K562 (cell line): Measurements from ENCODE around the gene GATB. TPM values are rescaled to one million over a fixed set of nuclear protein-coding genes. Genes with fewer than 3 reads are reported as not detected.

Source experiments
- ATAC-seq: fragments of 200-7000 bp; cut with Tn5 transposase; 3 replicates; pipeline ENCODE4 v1.9.1; 2020; ENCODE audit warnings: moderate library complexity
- BruUV-seq: library from RNA; stranded (reverse); fragments of 400-500 nt; replicated peaks from 2 replicates; lab custom pipeline; 2021; lab: Mats Ljungman, UMichigan
- CTCF ChIA-PET: fragments of 300-600 bp; formaldehyde crosslinking; extraction: SDS; loops from one replicate; lab custom pipeline; 2021; ENCODE audit warnings: low intra/inter-chr PET ratio; lab: Yijun Ruan, JAX
- POLR2A ChIA-PET: fragments of 300-600, 350-650 bp; sonication (Branson Sonifier 250); formaldehyde crosslinking; extraction: SDS; loops from one replicate; lab custom pipeline; 2021; ENCODE audit warnings: antibody characterized with exemption, inconsistent platforms; lab: Yijun Ruan, JAX
- DNase-seq, 4 experiments: peaks; one replicate each; pipeline versions ENCODE4 v3.0.0 to v3.0.0-alpha.2; 2011 to 2018; ENCODE audit warnings: low spot score in 3 of 4, mixed read lengths in 3 of 4; ENCODE audit errors: extremely low read depth in 1 of 4
- FAIRE-seq: peaks from 2 replicates; lab custom pipeline; 2011; peaks lifted over from hg19 to GRCh38; lab: Jason Lieb, UNC
- H2AFZ ChIP-seq: 2 replicates; pipeline ENCODE4 v1.6.0; 2011; ENCODE audit warnings: low read depth, low read length, control low read depth, inconsistent platforms
- H3K27ac ChIP-seq: fragments of 200-600 bp; 3 replicates; pipeline ENCODE4 v1.8.0; 2011; ENCODE audit warnings: low read depth, mild to moderate bottlenecking, control low read depth, inconsistent platforms, low read length, moderate library complexity, mixed read lengths; ENCODE audit errors: extremely low read depth
- H3K27me3 ChIP-seq, 2 experiments: fragments of 300-600 bp in 1 of 2; 2 replicates in 1 of 2; 3 replicates in 1 of 2; pipeline versions ENCODE4 v1.6.0 to v1.8.0; 2011; ENCODE audit warnings: inconsistent platforms in 2 of 2, low read length in 2 of 2, mild to moderate bottlenecking in 1 of 2, mixed read lengths in 1 of 2, moderate library complexity in 1 of 2; ENCODE audit not compliant: control insufficient read depth in 2 of 2, insufficient read depth in 2 of 2
- H3K36me3 ChIP-seq: fragments of 300-600 bp; 3 replicates; pipeline ENCODE4 v1.8.0; 2011; ENCODE audit warnings: mild to moderate bottlenecking, low read length, inconsistent platforms; ENCODE audit not compliant: control insufficient read depth, insufficient read depth
- H3K4me1 ChIP-seq, 2 experiments: fragments of 200-600 bp in 1 of 2; replicated peaks in 1 of 2; 2 replicates in 1 of 2; 3 replicates in 1 of 2; pipeline versions ENCODE4 v1.5.1 to v1.8.0; 2011; ENCODE audit warnings: inconsistent platforms in 2 of 2, low read length in 2 of 2, mild to moderate bottlenecking in 1 of 2, mixed read lengths in 1 of 2, moderate library complexity in 1 of 2; ENCODE audit not compliant: control insufficient read depth in 2 of 2, insufficient read depth in 2 of 2
- H3K4me2 ChIP-seq: 2 replicates; pipeline ENCODE4 v1.6.1; 2011; ENCODE audit warnings: low read length, control low read depth, inconsistent platforms, mixed read lengths; ENCODE audit not compliant: insufficient read depth
- H3K4me3 ChIP-seq: fragments of 200-600 bp; sonication (generic), shearing (Covaris generic); 2 replicates; pipeline ENCODE4 v1.5.1; 2016; ENCODE audit warnings: control low read depth, inconsistent platforms
- H3K79me2 ChIP-seq: fragments of 200-600 bp; 3 replicates; pipeline ENCODE4 v1.8.0; 2011; ENCODE audit warnings: low read length, inconsistent platforms; ENCODE audit not compliant: control insufficient read depth, insufficient read depth
- H3K9ac ChIP-seq, 2 experiments: 2 replicates each; pipeline versions ENCODE4 v1.6.0 to v1.6.1; 2011; ENCODE audit warnings: low read depth in 2 of 2, low read length in 2 of 2, control low read depth in 1 of 2, inconsistent platforms in 1 of 2, mild to moderate bottlenecking in 1 of 2, mixed read lengths in 1 of 2; ENCODE audit not compliant: insufficient read depth in 1 of 2
- H3K9me1 ChIP-seq: one replicate; pipeline ENCODE4 v1.6.0; 2011; ENCODE audit warnings: inconsistent platforms, mild to moderate bottlenecking, low read length, moderate library complexity; ENCODE audit not compliant: control insufficient read depth, insufficient read depth
- H3K9me3 ChIP-seq: replicated peaks from 2 replicates; pipeline ENCODE4 v1.5.1; 2011; ENCODE audit warnings: low read depth, low read length, inconsistent platforms; ENCODE audit not compliant: control insufficient read depth, insufficient read depth
- H4K20me1 ChIP-seq: replicated peaks from 2 replicates; pipeline ENCODE4 v1.6.1; 2011; ENCODE audit warnings: low read length, inconsistent platforms, mixed read lengths; ENCODE audit not compliant: control insufficient read depth, insufficient read depth
- ESRRA ChIP-seq: fragments of 450-650 bp; IDR thresholded peaks from 2 replicates; pipeline ENCODE4 v1.6.1; 2014; ENCODE audit warnings: low read depth, mild to moderate bottlenecking, moderate library complexity, borderline replicate concordance
- FOXM1 ChIP-seq, 2 experiments: fragments of 450-650 bp in 1 of 2; sonication (generic) in 1 of 2; formaldehyde crosslinking in 1 of 2; IDR thresholded peaks; 2 replicates each; pipeline versions ENCODE4 v1.6.1 to v1.9.0; 2017 to 2022; ENCODE audit warnings: low read depth in 2 of 2, mild to moderate bottlenecking in 2 of 2, missing genetic modification reagents in 1 of 2, moderate library complexity in 1 of 2
- GATA2 ChIP-seq: sonication (generic); formaldehyde crosslinking; IDR thresholded peaks from 2 replicates; pipeline ENCODE4 v1.4.0; 2020; ENCODE audit warnings: mild to moderate bottlenecking, missing genetic modification reagents
- HNRNPL ChIP-seq: fragments of 200-400 bp; formaldehyde crosslinking; IDR thresholded peaks from 2 replicates; pipeline ENCODE4 v1.6.1; 2017; ENCODE audit warnings: low read depth, mild to moderate bottlenecking, low read length
- KLF16 ChIP-seq: IDR thresholded peaks from 2 replicates; pipeline ENCODE4 v1.6.1; 2016; ENCODE audit warnings: antibody characterized with exemption
- L3MBTL2 ChIP-seq: fragments of 450-650 bp; IDR thresholded peaks from 2 replicates; pipeline ENCODE4 v1.6.1; 2016; ENCODE audit warnings: mild to moderate bottlenecking, moderate library complexity
- MIER1 ChIP-seq: fragments of 450-650 bp; IDR thresholded peaks from 2 replicates; pipeline ENCODE4 v1.6.1; 2016; ENCODE audit warnings: antibody characterized with exemption, mild to moderate bottlenecking, low read depth
- PRPF4 ChIP-seq: fragments of 200-400 bp; formaldehyde crosslinking; IDR thresholded peaks from one replicate; pipeline ENCODE4 v1.6.1; 2017; ENCODE audit warnings: low read length, low read depth, mild to moderate bottlenecking; ENCODE audit not compliant: insufficient read depth, poor library complexity, severe bottlenecking
- RAD21 ChIP-seq, 2 experiments: fragments of 250-450 bp in 1 of 2; fragments of 450-650 bp in 1 of 2; sonication (Bioruptor Pico) in 1 of 2; formaldehyde crosslinking in 1 of 2; IDR thresholded peaks in 1 of 2; conservative IDR thresholded peaks in 1 of 2; 2 replicates each; pipeline versions ENCODE4 v1.4.0 to v1.8.0; 2020 to 2022; ENCODE audit warnings: mild to moderate bottlenecking in 2 of 2, moderate library complexity in 1 of 2
- SMARCC2 ChIP-seq: fragments of 450-650 bp; IDR thresholded peaks from 2 replicates; pipeline ENCODE4 v1.6.1; 2017; ENCODE audit warnings: antibody characterized with exemption, moderate library complexity, mild to moderate bottlenecking, low read depth
- SNRNP70 ChIP-seq: fragments of 200-400 bp; formaldehyde crosslinking; optimal IDR thresholded peaks from 2 replicates; pipeline ENCODE3; 2017; ENCODE audit warnings: low read depth, low read length
- ZEB2 ChIP-seq: fragments of 450-650 bp; IDR thresholded peaks from 2 replicates; pipeline ENCODE4 v1.6.1; 2016
- ZNF324 ChIP-seq: fragments of 250-450 bp; sonication (Bioruptor Pico); IDR thresholded peaks from 2 replicates; pipeline ENCODE4 v1.4.0; 2020; ENCODE audit warnings: mild to moderate bottlenecking
- ZNF398 ChIP-seq: fragments of 250-450 bp; sonication (Bioruptor Pico); IDR thresholded peaks from 2 replicates; pipeline ENCODE4 v1.8.0; 2021; ENCODE audit warnings: moderate library complexity, mild to moderate bottlenecking, inconsistent platforms
- WGBS: fragments of 100-300 bp; shearing (Covaris generic); methylation state at CpG from one replicate; pipeline ENCODE4 v1.1.6; 2016; ENCODE audit warnings: low coverage, mixed read lengths; ENCODE audit not compliant: insufficient coverage; ENCODE audit errors: missing lambda C conversion rate; 5-methylcytosine and 5-hydroxymethylcytosine counted together
- in situ Hi-C: fragments of 300-500 bp; cut with MboI; formaldehyde crosslinking; loops from 4 replicates; pipeline ENCODE4 v1.15.0; 2018; ENCODE audit warnings: inconsistent platforms, mixed read lengths
- intact Hi-C: fragments of 100-400 bp; cut with micrococcal nuclease; formaldehyde crosslinking; loops from 2 replicates; pipeline ENCODE4 v1.14.2; 2022
- polyA plus RNA-seq, 8 experiments: library from polyadenylated mRNA; depleted of rRNA in 4 of 8; stranded (reverse) in 5 of 8; unstranded in 3 of 8; fragments of >200 nt; fragmentation: Nextera tagmentation in 2 of 8; fragmentation: Illumina TruSeq in 1 of 8; extraction: Ambion mirVana in 2 of 8; extraction: Trizol in 1 of 8; gene quantifications; 2 replicates each; pipeline versions ENCODE4 v1.2.1 to v1.2.3, GENCODE V29; 2011 to 2014; ENCODE audit warnings: inconsistent platforms in 1 of 8, missing spikeins in 1 of 8
- total RNA-seq, 7 experiments: library from RNA; depleted of rRNA in 6 of 7; stranded (reverse); fragments of >200 nt in 6 of 7; fragmentation: Illumina TruSeq in 2 of 7; extraction: Trizol in 2 of 7; gene quantifications; 2 replicates each; pipeline versions ENCODE4 v1.2.1 to v1.2.3, GENCODE V29; 2011 to 2021; ENCODE audit warnings: low replicate concordance in 1 of 7
- TF ChIP-seq, protein P1 (sequence below): fragments of 450-650 bp; IDR thresholded peaks from 2 replicates; pipeline ENCODE4 v1.6.1; 2017; ENCODE audit warnings: antibody characterized with exemption
- TF ChIP-seq, protein P2 (sequence below), 2 experiments: IDR thresholded peaks in 1 of 2; conservative IDR thresholded peaks in 1 of 2; 2 replicates each; pipeline ENCODE4 v1.6.1; 2016; ENCODE audit warnings: low read depth in 2 of 2, mild to moderate bottlenecking in 1 of 2, missing compliant biosample characterization in 1 of 2, missing genetic modification characterization in 1 of 2, moderate library complexity in 1 of 2

Gene GATB
- total and polyA plus RNA-seq, 9 of the 15 experiments (the other 6 are each of a cell fraction or from before 2014, with no cell fraction given) = 15.3 to 31.8 (median 26.2) TPM

GRCh38 chr4:151643564-151643963 is 117.2 kb downstream of the GATB start:
- Histone ChIP-seq H3K4me3 (no peak overlapping the region), H3K4me2 (no peak overlapping the region), H3K27me3 (peaks cover 3 to 4% of the 10 kb centered on the region in 2 experiments; a peak in 4 of 5 replicates), H2AFZ (no peak overlapping the region), H3K27ac (no peak overlapping the region), H3K36me3 (no peaks in the 10 kb centered on the region), H3K9me1 (no peaks in the 10 kb centered on the region), H4K20me1 (no peaks in the 10 kb centered on the region), H3K9me3 (no peaks in the 10 kb centered on the region), H3K9ac (no peak overlapping the region), H3K4me1 (no peaks in the 10 kb centered on the region), H3K79me2 (no peaks in the 10 kb centered on the region)
- no TSS peak for BruUV-seq
- ATAC-seq (no peak), FAIRE-seq (no peak), DNase-seq (no peak)
- CTCF ChIA-PET = no interaction called here
- 0% methylated on average over 4 of the region's 4 CpGs for WGBS
- in situ Hi-C loops = no loop called here
- intact Hi-C loops = loop anchor here (10.0 kb wide), 4 partner anchors 161 to 751 kb away; no protein-coding TSS in a partner anchor
- POLR2A ChIA-PET = interaction anchor here (0.6 kb wide), 1 partner anchor 17 kb away, joined by 3 read pairs; no protein-coding TSS in a partner anchor
- no peak for TF ChIP-seq GATA2 (CRISPR knock-in tag)
- no peak for TF ChIP-seq HNRNPL
- no peak for TF ChIP-seq ZEB2
- TF ChIP-seq, protein P1, sequence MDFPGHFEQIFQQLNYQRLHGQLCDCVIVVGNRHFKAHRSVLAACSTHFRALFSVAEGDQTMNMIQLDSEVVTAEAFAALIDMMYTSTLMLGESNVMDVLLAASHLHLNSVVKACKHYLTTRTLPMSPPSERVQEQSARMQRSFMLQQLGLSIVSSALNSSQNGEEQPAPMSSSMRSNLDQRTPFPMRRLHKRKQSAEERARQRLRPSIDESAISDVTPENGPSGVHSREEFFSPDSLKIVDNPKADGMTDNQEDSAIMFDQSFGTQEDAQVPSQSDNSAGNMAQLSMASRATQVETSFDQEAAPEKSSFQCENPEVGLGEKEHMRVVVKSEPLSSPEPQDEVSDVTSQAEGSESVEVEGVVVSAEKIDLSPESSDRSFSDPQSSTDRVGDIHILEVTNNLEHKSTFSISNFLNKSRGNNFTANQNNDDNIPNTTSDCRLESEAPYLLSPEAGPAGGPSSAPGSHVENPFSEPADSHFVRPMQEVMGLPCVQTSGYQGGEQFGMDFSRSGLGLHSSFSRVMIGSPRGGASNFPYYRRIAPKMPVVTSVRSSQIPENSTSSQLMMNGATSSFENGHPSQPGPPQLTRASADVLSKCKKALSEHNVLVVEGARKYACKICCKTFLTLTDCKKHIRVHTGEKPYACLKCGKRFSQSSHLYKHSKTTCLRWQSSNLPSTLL = no peak
- no peak for TF ChIP-seq PRPF4
- TF ChIP-seq ESRRA = no peak
- TF ChIP-seq ZNF324 (CRISPR knock-in tag) = no peak
- TF ChIP-seq MIER1 = no peak
- TF ChIP-seq ZNF398 (CRISPR knock-in tag) = no peak
- TF ChIP-seq KLF16 = no peak
- TF ChIP-seq RAD21 (CRISPR knock-in tag; conservative IDR thresholded peaks at IDR 0.05 in 1 of 2, IDR thresholded peaks at IDR 0.05 in 1 of 2) = no peak
- TF ChIP-seq FOXM1 (IDR thresholded peaks at IDR 0.05; ENCODE audit: low read depth) = no peak
- no peak for TF ChIP-seq FOXM1 (CRISPR knock-in tag; IDR thresholded peaks at IDR 0.05; ENCODE audit: low read depth)
- TF ChIP-seq, protein P2, sequence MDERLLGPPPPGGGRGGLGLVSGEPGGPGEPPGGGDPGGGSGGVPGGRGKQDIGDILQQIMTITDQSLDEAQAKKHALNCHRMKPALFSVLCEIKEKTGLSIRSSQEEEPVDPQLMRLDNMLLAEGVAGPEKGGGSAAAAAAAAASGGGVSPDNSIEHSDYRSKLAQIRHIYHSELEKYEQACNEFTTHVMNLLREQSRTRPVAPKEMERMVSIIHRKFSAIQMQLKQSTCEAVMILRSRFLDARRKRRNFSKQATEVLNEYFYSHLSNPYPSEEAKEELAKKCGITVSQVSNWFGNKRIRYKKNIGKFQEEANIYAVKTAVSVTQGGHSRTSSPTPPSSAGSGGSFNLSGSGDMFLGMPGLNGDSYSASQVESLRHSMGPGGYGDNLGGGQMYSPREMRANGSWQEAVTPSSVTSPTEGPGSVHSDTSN (CRISPR knock-in tag; IDR thresholded peaks at IDR 0.05; ENCODE audit: low read depth) = no peak
- TF ChIP-seq, protein P2 (tag; conservative IDR thresholded peaks at IDR 0.05; ENCODE audit: low read depth) = no peak
- TF ChIP-seq L3MBTL2 = no peak
- no peak for TF ChIP-seq SNRNP70
- TF ChIP-seq SMARCC2 = no peak
